VCaP (cell line): Measurements from ENCODE around the gene NIN.

Experiments used
- H3K27ac ChIP-seq: fragments of 450-650 bp; 2 replicates; pipeline ENCODE4 v1.5.1; 2017
- CTCF ChIP-seq: fragments of 450-650 bp; conservative IDR thresholded peaks from 2 replicates; pipeline ENCODE4 v1.5.1; 2017; ENCODE audit warnings: mild to moderate bottlenecking, moderate library complexity

The NIN gene

GRCh38 chr14:50854521-50854920 lies 23.6 kb upstream of the NIN start:
- H3K27ac ChIP-seq = no peak overlapping the region
- no peak for TF ChIP-seq CTCF

GRCh38 chr14:50853891-50854290 lies 22.9 kb upstream of the NIN start:
- no peak overlapping the region for H3K27ac ChIP-seq
- no peak for TF ChIP-seq CTCF

GRCh38 chr14:50846226-50846880 lies 15.4 kb upstream of the NIN start:
- no peak overlapping the region for H3K27ac ChIP-seq
- TF ChIP-seq CTCF = no peak

GRCh38 chr14:50845166-50845565 lies 14.2 kb upstream of the NIN start:
- no peak overlapping the region for H3K27ac ChIP-seq
- no peak for TF ChIP-seq CTCF

- no peak overlapping the region for H3K27ac ChIP-seq
- no peak for TF ChIP-seq CTCF
Measured at GRCh38 chr14:50844391-50844790, 13.4 kb upstream of the NIN start.

GRCh38 chr14:50839691-50840090 lies 8.7 kb upstream of the NIN start:
- no peak for TF ChIP-seq CTCF
- H3K27ac ChIP-seq = no peak overlapping the region

GRCh38 chr14:50839048-50839447 lies 8.1 kb upstream of the NIN start:
- no peak for TF ChIP-seq CTCF
- H3K27ac ChIP-seq = no peak overlapping the region
